Thyroid gland (tissue), 4 donors: ENCODE data around the gene NME3. TPM values are rescaled to one million over a fixed set of nuclear protein-coding genes. Genes with fewer than 3 reads are reported as not detected.

Source experiments
- DNase-seq, 2 donors: peaks; one replicate each; pipeline ENCODE4 v3.0.0-alpha.2; 2019
- H3K27ac ChIP-seq, 3 donors: fragments of 200-600 bp; sonication (generic); 1 replicate in 2 of 3; 2 replicates in 1 of 3; pipeline ENCODE4 v1.5.1; 2016 to 2019; ENCODE audit warnings: mild to moderate bottlenecking in 1 of 3, moderate library complexity in 1 of 3
- H3K27me3 ChIP-seq: fragments of 200-600 bp; sonication (generic); one replicate; pipeline ENCODE4 v1.5.1; 2019
- H3K36me3 ChIP-seq, 2 donors: fragments of 200-600 bp; sonication (generic); one replicate each; pipeline ENCODE4 v1.5.1; 2016 to 2019
- H3K4me1 ChIP-seq, 2 donors: fragments of 200-600 bp; sonication (generic); one replicate each; pipeline ENCODE4 v1.5.1; 2017 to 2019
- H3K4me3 ChIP-seq, 3 donors: fragments of 200-600 bp; sonication (generic); replicated peaks in 1 of 3; 1 replicate in 2 of 3; 2 replicates in 1 of 3; pipeline ENCODE4 v1.5.1; 2016; ENCODE audit warnings: mild to moderate bottlenecking in 1 of 3
- H3K9me3 ChIP-seq: fragments of 200-600 bp; sonication (generic); one replicate; pipeline ENCODE4 v1.5.1; 2017
- CTCF ChIP-seq, 6 experiments: fragments of 200-600 bp in 3 of 6; fragments of 450-650 bp in 3 of 6; sonication (generic) in 3 of 6; IDR thresholded peaks; one replicate each; pipeline ENCODE4 v1.5.1; 2016 to 2019; ENCODE audit warnings: antibody characterized with exemption in 6 of 6, mild to moderate bottlenecking in 2 of 6, inconsistent platforms in 1 of 6, moderate library complexity in 1 of 6
- POLR2A ChIP-seq, 2 donors: fragments of 450-650 bp; IDR thresholded peaks; one replicate each; pipeline ENCODE4 v1.6.1; 2017; ENCODE audit warnings: antibody characterized with exemption in 2 of 2, mild to moderate bottlenecking in 2 of 2, moderate library complexity in 1 of 2
- WGBS, 2 donors: methylation state at CpG; one replicate each; pipeline ENCODE4 v1.1.5; 2017; 5-methylcytosine and 5-hydroxymethylcytosine counted together
- intact Hi-C: fragments of 100-400 bp; cut with DNase I; formaldehyde crosslinking; loops from one replicate; pipeline ENCODE4 v1.15.1; 2023
- total RNA-seq, 4 donors: library from RNA; depleted of rRNA; stranded (reverse); fragments of >200 nt; gene quantifications; one replicate each; pipeline ENCODE4 v1.2.3, GENCODE V29; 2016

Gene NME3
- total RNA-seq, 4 donors from 2014 or later: 43.7 to 173 (median 103) TPM

DNA sequence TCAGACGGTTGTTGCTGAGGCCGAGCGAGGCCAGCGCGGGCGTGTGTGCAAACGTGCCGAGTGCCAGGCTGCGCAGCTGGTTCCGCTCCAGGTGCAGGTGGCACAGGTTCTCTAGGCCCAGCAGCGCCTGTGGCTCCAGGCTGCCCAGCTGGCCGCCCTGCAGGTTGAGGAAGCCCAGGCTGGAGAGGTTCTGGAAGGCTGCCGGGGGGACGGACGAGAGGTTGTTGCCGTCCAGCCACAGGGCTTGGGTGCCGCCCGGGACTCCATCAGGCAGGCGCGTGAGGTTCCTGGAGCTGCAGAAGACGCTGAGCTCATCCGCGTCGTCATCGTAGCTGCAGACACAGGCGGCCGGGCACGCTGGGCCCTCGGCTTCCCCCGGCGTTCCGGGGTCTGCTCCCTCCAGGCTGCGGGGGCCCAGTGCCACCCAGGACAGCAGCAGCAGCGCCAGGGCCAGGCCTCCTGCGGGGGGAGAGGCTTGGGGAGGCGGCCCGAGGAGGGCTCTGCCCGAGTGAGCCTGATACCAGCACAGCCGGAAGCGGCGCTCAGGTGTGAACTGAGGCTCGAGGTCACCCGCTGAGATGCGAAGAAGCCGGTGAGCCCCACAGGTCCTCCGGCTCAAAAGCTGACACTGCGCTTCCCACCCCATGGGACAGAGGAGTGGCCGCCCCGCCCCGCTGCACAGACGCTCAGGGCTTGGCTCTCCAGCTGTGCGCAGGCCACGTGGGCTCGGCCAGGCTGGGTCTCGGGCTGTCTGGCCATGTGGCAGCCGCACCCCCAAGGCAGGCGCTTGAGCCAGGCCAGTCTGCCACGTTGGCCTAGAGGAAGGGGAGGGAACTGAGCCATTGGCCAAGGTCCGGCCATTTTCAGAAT, 20.8 kb upstream of the NME3 start:
- TF ChIP-seq POLR2A (IDR thresholded peaks at IDR 0.05) (no peak), CTCF (IDR thresholded peaks at IDR 0.05) (no peak)

GRCh38 chr16:1791256-1791942, 20.1 kb upstream of the NME3 start:
- no peak overlapping the region for H3K4me3 ChIP-seq
- no peak overlapping the region for H3K27ac ChIP-seq
- TF ChIP-seq POLR2A (IDR thresholded peaks at IDR 0.05): no peak
- WGBS, 2 donors: 94 to 100% methylated on average over 5 to 19 of the region's 53 CpGs
- H3K4me1 ChIP-seq: peaks cover 11 to 12% of the 10 kb centered on the region in 2 donors
- no peaks in the 10 kb centered on the region for H3K9me3 ChIP-seq
- intact Hi-C loops: no loop called here
- H3K36me3 ChIP-seq: peaks cover 17 to 21% of the 10 kb centered on the region in 2 donors
- no peak for DNase-seq
- H3K27me3 ChIP-seq: no peaks in the 10 kb centered on the region

More for the DNA sequence above, 20.8 kb upstream of the NME3 start:
- intact Hi-C loops: no loop called here
- peaks cover 11 to 12% of the 10 kb centered on the region in 2 donors for H3K4me1 ChIP-seq
- no peak overlapping the region for H3K4me3 ChIP-seq
- WGBS, 2 donors: 87% methylated on average over 20 of the region's 59 CpGs; no CpG with 5 or more reads in 1 of the 2 donors
- no peaks in the 10 kb centered on the region for H3K27me3 ChIP-seq
- DNase-seq: no peak
- no peaks in the 10 kb centered on the region for H3K9me3 ChIP-seq
- H3K27ac ChIP-seq: no peak overlapping the region
- peaks cover 15 to 17% of the 10 kb centered on the region in 2 donors for H3K36me3 ChIP-seq

DNA sequence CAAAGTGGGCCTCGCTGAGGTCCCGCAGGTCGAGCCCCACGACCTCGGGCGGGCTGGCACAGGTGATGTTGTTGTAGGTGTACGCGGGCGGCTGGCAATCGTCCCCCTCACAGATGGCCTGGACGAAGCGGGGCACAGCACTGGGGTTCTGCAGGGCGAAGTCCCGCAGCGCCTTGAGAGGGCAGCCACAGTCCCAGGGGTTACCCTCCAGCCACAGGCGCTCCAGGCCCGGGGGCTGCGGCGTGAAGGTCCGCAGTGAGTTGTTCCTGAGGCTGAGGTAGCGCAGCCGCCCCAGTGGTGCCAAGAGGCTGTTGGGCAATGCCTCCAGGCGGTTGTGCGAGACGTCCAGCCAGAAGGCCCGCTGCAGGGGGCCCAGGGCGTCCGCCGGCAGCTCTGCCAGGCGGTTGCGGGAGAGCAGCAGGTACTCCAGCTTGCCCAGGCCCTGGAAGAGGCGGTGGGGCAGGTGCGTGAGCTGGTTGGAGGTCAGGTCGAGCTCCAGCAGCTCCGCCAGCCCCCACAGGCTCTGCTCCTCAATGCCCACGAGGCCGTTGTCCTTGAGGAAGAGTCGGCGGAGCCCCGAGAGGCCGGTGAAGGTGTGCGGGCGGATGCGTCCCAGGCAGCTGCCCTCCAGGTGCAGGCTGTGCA, 19.4 kb upstream of the NME3 start:
- H3K9me3 ChIP-seq: no peaks in the 10 kb centered on the region
- peaks cover 11 to 12% of the 10 kb centered on the region in 2 donors for H3K4me1 ChIP-seq
- no peak overlapping the region for H3K27ac ChIP-seq
- TF ChIP-seq POLR2A (IDR thresholded peaks at IDR 0.05) (no peak), CTCF (IDR thresholded peaks at IDR 0.05) (no peak)
- DNase-seq: no peak
- no peak overlapping the region for H3K4me3 ChIP-seq
- peaks cover 17 to 21% of the 10 kb centered on the region in 2 donors for H3K36me3 ChIP-seq
- intact Hi-C loops: no loop called here
- no peaks in the 10 kb centered on the region for H3K27me3 ChIP-seq
- WGBS, 2 donors: 92% methylated on average over 42 of the region's 44 CpGs; no CpG with 5 or more reads in 1 of the 2 donors

- Histone ChIP-seq H3K27ac (no peak overlapping the region), H3K9me3 (no peaks in the 10 kb centered on the region), H3K4me3 (no peak overlapping the region), H3K27me3 (no peaks in the 10 kb centered on the region), H3K36me3 (peaks cover 17 to 21% of the 10 kb centered on the region in 2 donors), H3K4me1 (peaks cover 11 to 12% of the 10 kb centered on the region in 2 donors)
- intact Hi-C loops: no loop called here
- no peak for TF ChIP-seq CTCF (IDR thresholded peaks at IDR 0.05)
- TF ChIP-seq POLR2A (IDR thresholded peaks at IDR 0.05): no peak
- no peak for DNase-seq
- 93 to 95% methylated on average over 12 to 15 of the region's 15 CpGs for WGBS, 2 donors
These were observed 18.9 kb upstream of the NME3 start for GRCh38 chr16:1790261-1790610.

DNA sequence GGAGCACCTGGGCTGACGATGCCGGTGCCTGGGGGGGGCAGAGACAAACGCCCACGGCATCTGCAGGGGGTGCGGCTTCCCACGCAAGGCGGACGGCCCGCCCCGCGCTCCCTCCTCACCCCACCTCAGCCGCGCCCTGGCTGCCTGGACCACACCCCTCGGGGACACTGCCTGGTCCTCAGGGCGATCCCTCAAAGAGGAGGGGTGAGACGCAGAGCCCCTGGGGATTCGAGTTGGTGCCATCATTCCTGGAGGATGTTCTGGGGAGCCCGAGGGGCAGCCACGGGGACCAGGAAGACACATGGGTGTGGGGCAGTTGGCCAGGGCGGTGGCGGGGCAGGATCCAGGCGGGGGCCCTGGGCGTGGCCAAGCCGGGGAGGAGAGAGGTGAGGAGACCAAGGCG, 18.3 kb upstream of the NME3 start:
- intact Hi-C loops: no loop called here
- Histone ChIP-seq H3K27me3 (no peaks in the 10 kb centered on the region), H3K9me3 (no peaks in the 10 kb centered on the region), H3K27ac (no peak overlapping the region), H3K4me3 (no peak overlapping the region), H3K36me3 (peaks cover 17 to 21% of the 10 kb centered on the region in 2 donors), H3K4me1 (peaks cover 10% of the 10 kb centered on the region in 2 donors)
- no peak for DNase-seq
- 94 to 96% methylated on average over 20 to 23 of the region's 25 CpGs for WGBS, 2 donors
- TF ChIP-seq POLR2A (IDR thresholded peaks at IDR 0.05) (no peak), CTCF (IDR thresholded peaks at IDR 0.05) (no peak)
